GM12891 (cell line): ENCODE results near the gene HRC.

Experiments used
- POLR2A ChIP-seq: IDR thresholded peaks from 2 replicates; pipeline ENCODE4 v1.6.1; 2011; ENCODE audit warnings: low read depth, low read length, control low read depth
- POLR2AphosphoS5 ChIP-seq: IDR thresholded peaks from 2 replicates; pipeline ENCODE4 v1.6.1; 2011; ENCODE audit warnings: low read depth, low read length, control low read depth
- POU2F2 ChIP-seq: IDR thresholded peaks from 2 replicates; pipeline ENCODE4 v1.6.1; 2011; ENCODE audit warnings: low read depth, mild to moderate bottlenecking, control low read depth, low read length, moderate library complexity
- TAF1 ChIP-seq: IDR thresholded peaks from 2 replicates; pipeline ENCODE4 v1.6.1; 2011; ENCODE audit warnings: low read depth, low read length, control low read depth

DNA sequence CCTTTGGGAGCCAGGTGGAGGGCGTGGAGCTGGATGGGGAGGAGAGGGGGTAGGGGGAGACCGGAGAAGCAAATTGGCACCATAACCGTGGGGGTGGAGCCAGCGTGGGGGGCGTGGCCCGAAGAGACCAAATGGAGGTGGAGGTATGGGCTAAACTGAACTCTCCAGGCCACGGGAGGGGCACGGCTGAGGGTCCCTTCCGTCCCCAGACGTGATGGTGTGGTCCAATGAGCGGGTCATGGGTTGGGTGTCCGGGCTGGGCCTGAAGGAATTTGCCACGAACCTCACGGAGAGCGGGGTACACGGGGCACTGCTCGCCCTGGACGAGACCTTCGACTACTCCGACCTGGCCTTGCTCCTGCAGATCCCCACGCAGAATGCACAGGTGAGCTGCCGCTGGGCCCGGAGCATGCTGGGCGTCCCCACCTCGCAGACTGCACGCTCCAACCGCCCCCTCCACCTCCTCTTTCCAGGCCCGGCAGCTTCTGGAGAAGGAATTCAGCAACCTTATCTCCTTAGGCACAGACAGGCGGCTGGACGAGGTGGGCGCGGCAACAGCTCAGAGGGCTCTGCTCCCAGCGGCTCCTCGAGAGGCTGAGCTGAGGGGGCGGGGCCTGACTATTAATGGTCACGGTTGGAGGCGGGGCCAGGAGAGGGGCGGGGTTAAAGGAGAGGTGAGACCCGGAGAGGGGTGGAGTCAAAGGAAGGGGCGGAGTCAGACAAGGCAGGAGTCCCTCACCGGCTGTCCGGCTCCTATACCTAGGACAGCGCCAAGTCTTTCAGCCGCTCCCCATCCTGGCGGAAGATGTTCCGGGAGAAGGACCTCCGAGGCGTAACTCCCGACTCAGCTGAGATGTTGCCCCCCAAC, 6.2 kb downstream of the HRC start:
- TF ChIP-seq POU2F2 (no peak), POLR2A (no peak), POLR2AphosphoS5 (no peak), TAF1 (no peak)
